HG02938 (cell line): ENCODE measurements around the gene ZBTB38.

ENCODE experiments used
- ATAC-seq: cut with Tn5 transposase; IDR thresholded peaks from one replicate; pipeline ENCODE4 v1.9.1; 2021; ENCODE audit warnings: mild to moderate bottlenecking, moderate library complexity; ENCODE audit not compliant: unreplicated experiment

The ZBTB38 gene

GRCh38 chr3:141367038-141367730, 1.1 kb upstream of the ZBTB38 start:
- ATAC-seq = no peak

- ATAC-seq = no peak
These were observed 856 bp downstream of the ZBTB38 start for GRCh38 chr3:141368925-141369794.

GRCh38 chr3:141370065-141370533, 1.8 kb downstream of the ZBTB38 start:
- peak; percentile 90 for ATAC-seq

- ATAC-seq = no peak
These were observed 3.6 kb downstream of the ZBTB38 start for GRCh38 chr3:141371882-141372281.

GRCh38 chr3:141372656-141373055, 4.4 kb downstream of the ZBTB38 start:
- no peak for ATAC-seq

GRCh38 chr3:141373232-141373631, 4.9 kb downstream of the ZBTB38 start:
- ATAC-seq = no peak

- no peak for ATAC-seq
These were observed 5.6 kb downstream of the ZBTB38 start for GRCh38 chr3:141373768-141374526.

GRCh38 chr3:141375381-141376301, 7.3 kb downstream of the ZBTB38 start:
- ATAC-seq = no peak

- no peak for ATAC-seq
These were observed 9.1 kb downstream of the ZBTB38 start for GRCh38 chr3:141377377-141377776.

- ATAC-seq = no peak
These were observed 10.3 kb downstream of the ZBTB38 start for GRCh38 chr3:141378556-141378955.

GRCh38 chr3:141379250-141379966, 11.1 kb downstream of the ZBTB38 start:
- peak; percentile 54 for ATAC-seq

- no peak for ATAC-seq
These were observed 12.0 kb downstream of the ZBTB38 start for GRCh38 chr3:141380279-141380678.

- ATAC-seq = peak; percentile 39
These were observed 12.7 kb downstream of the ZBTB38 start for GRCh38 chr3:141380987-141381386.

GRCh38 chr3:141382571-141382970, 14.3 kb downstream of the ZBTB38 start:
- no peak for ATAC-seq

GRCh38 chr3:141383555-141384129, 15.3 kb downstream of the ZBTB38 start:
- ATAC-seq = no peak

GRCh38 chr3:141384157-141384556, 15.9 kb downstream of the ZBTB38 start:
- ATAC-seq = no peak

- no peak for ATAC-seq
These were observed 16.3 kb downstream of the ZBTB38 start for GRCh38 chr3:141384575-141384974.

GRCh38 chr3:141385406-141386125, 17.3 kb downstream of the ZBTB38 start:
- ATAC-seq = no peak

- no peak for ATAC-seq
These were observed 17.8 kb downstream of the ZBTB38 start for GRCh38 chr3:141386126-141386488.
